T-cell (primary cell): ENCODE measurements around the gene ANKEF1. TPM values are rescaled to one million over a fixed set of nuclear protein-coding genes. Genes with fewer than 3 reads are reported as not detected.

ENCODE experiments used
- ATAC-seq, 4 experiments: fragments of 200-7000 bp in 3 of 4; fragments of 150-1000 bp in 1 of 4; cut with Tn5 transposase; replicated peaks in 1 of 4; 1 replicate in 3 of 4; 2 replicates in 1 of 4; pipeline ENCODE4 v1.10.0; 2021; ENCODE audit warnings: moderate library complexity in 3 of 4, mild to moderate bottlenecking in 2 of 4, moderate number of reproducible peaks in 1 of 4
- CTCF ChIA-PET, 2 donors: fragments of 300-600 bp; sonication (Branson Sonifier 250); formaldehyde crosslinking; loops; one replicate each; lab custom pipeline; 2022; ENCODE audit warnings: antibody characterized with exemption in 2 of 2; lab: Charles Lee
- POLR2A ChIA-PET, 2 donors: fragments of 300-600 bp; sonication (Branson Sonifier 250); formaldehyde crosslinking; loops; one replicate each; lab custom pipeline; 2022; ENCODE audit warnings: antibody characterized with exemption in 2 of 2; lab: Charles Lee
- DNase-seq, 35 experiments: peaks; one replicate each; pipeline versions ENCODE4 v3.0.0 to v3.0.0-alpha.2; 2013 to 2023
- H3K27ac ChIP-seq: one replicate; pipeline ENCODE4 v1.5.1; 2013; ENCODE audit warnings: low read length
- H3K27me3 ChIP-seq, 2 experiments: replicated peaks in 1 of 2; 1 replicate in 1 of 2; 2 replicates in 1 of 2; pipeline versions ENCODE4 v1.6.1 to v1.7.0; 2013; ENCODE audit warnings: low read length in 1 of 2, mixed read lengths in 1 of 2; ENCODE audit not compliant: control insufficient read depth in 2 of 2, insufficient read depth in 2 of 2; ENCODE audit errors: extremely low read depth in 1 of 2
- H3K36me3 ChIP-seq, 2 donors: 1 replicate in 1 of 2; 2 replicates in 1 of 2; pipeline versions ENCODE4 v1.6.1 to v1.7.0; 2013; ENCODE audit warnings: low read length in 1 of 2; ENCODE audit not compliant: control insufficient read depth in 2 of 2, insufficient read depth in 1 of 2; ENCODE audit errors: extremely low read depth in 1 of 2
- H3K4me1 ChIP-seq, 2 experiments: 1 replicate in 1 of 2; 2 replicates in 1 of 2; pipeline versions ENCODE4 v1.6.1 to v1.7.0; 2013; ENCODE audit warnings: low read length in 2 of 2, mixed read lengths in 1 of 2; ENCODE audit not compliant: insufficient read depth in 2 of 2, control insufficient read depth in 1 of 2; ENCODE audit errors: extremely low read depth in 1 of 2
- H3K4me3 ChIP-seq, 2 donors: 1 replicate in 1 of 2; 2 replicates in 1 of 2; pipeline versions ENCODE4 v1.5.1 to v1.7.0; 2013; ENCODE audit warnings: mild to moderate bottlenecking in 2 of 2, low read length in 1 of 2, moderate library complexity in 1 of 2; ENCODE audit not compliant: control insufficient read depth in 1 of 2; ENCODE audit errors: extremely low read depth in 1 of 2
- H3K9me3 ChIP-seq: 2 replicates; pipeline ENCODE4 v1.7.0; 2013
- H3K27ac Mint-ChIP-seq, 2 donors: one replicate each; pipeline ENCODE4 v1.8.0; 2020 to 2021; ENCODE audit warnings: mild to moderate bottlenecking in 2 of 2, mixed read lengths in 2 of 2
- H3K27me3 Mint-ChIP-seq, 2 donors: one replicate each; pipeline ENCODE4 v1.8.0; 2021 to 2022; ENCODE audit warnings: mixed read lengths in 2 of 2
- H3K36me3 Mint-ChIP-seq: one replicate; pipeline ENCODE4 v1.8.0; 2021; ENCODE audit warnings: mixed read lengths
- H3K4me1 Mint-ChIP-seq, 3 donors: one replicate each; pipeline ENCODE4 v1.8.0; 2020 to 2022; ENCODE audit warnings: mixed read lengths in 3 of 3, mild to moderate bottlenecking in 1 of 3
- H3K4me3 Mint-ChIP-seq, 3 donors: one replicate each; pipeline ENCODE4 v1.8.0; 2020 to 2022; ENCODE audit warnings: mild to moderate bottlenecking in 3 of 3, mixed read lengths in 3 of 3, moderate library complexity in 3 of 3
- H3K9me3 Mint-ChIP-seq, 3 donors: one replicate each; pipeline ENCODE4 v1.8.0; 2020 to 2022; ENCODE audit warnings: mixed read lengths in 3 of 3
- WGBS: methylation state at CpG from one replicate; pipeline ENCODE4 v1.1.5; 2013; ENCODE audit warnings: missing lambda C conversion rate; ENCODE audit not compliant: insufficient coverage; 5-methylcytosine and 5-hydroxymethylcytosine counted together
- total RNA-seq, 35 experiments: library from RNA in 6 of 35; stranded (reverse) in 6 of 35; fragments of 120-200 nt in 1 of 35; gene quantifications; one replicate each; pipeline versions ENCODE4 v1.2.1 to v1.2.4 and lab custom pipeline; 2013 to 2026

The ANKEF1 gene
- 1 to 10 TPM; 1.9 to 7.0 (median 4.1) TPM for total RNA-seq
- 8.3 TPM for total RNA-seq (2013)
- 2.3 to 22.5 (median 8.2) reads per million in 29 experiments for total RNA-seq (lab: John Stamatoyannopoulos, UW)

DNA sequence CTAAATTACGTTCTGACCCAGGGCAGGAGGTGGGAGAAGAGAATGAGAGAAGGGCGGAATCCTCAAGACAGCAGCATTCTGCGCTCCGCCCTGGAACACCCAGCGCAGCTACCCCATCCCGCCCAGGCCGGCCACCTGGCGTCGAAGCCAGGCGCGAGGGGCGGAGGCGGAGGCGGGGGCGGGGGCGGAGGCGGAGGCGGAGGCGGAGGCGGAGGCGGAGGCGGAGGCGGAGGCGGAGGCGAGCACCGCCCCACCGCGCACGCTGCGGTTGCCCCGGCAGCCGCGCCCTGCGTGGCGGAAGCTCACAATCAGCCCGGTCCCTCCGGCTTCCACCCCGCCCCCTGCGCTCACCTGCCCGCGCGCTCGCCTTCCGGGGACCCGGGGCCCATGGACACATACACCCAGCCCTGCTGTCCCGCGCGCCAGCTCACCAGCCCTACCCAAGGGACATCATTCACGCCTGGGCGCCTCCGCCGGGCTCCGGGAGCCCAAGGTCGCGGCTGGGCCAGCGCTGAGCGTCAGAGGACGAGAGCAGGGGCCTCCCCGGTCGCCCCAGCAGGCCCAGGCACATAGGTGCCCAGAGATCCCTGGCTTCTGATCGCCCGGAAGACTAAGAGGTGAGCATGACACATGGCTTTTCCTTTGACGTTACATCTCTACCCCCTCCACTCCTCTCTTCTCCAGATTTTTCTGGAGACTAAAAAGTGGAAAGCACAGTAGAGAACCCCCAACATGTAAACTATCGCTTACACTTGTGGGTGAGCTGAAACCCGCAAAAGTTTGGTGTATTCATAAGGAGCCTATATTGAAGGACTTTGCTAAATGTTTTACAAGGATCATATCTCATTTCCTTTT is at the start of gene ANKEF1:
TSS of gene ANKEF1 (plus strand) at position 271 of the 855 bp plus-strand sequence. CDS start 3,315 bp downstream, outside the sequence.
- H3K27ac ChIP-seq, result peak within 1 kb of the TSS; percentile 61
- peak within 1 kb of the TSS; percentile 67 to 73 (median 72) for H3K4me3 Mint-ChIP-seq
- CTCF ChIA-PET, result interaction anchor here in 1 of 2 donors (1.1 to 1.9 kb wide), 3 partner anchors 57 to 400 kb away, joined by 4 to 6 read pairs (median 5); partner anchors contain the start of genes MKKS and SLX4IP
- peaks cover 6 to 7% of the 10 kb centered on the region in 2 donors for H3K27me3 Mint-ChIP-seq
- H3K4me1 Mint-ChIP-seq, result peaks cover 14 to 16% (median 15%) of the 10 kb centered on the region in 3 donors
- H3K27ac Mint-ChIP-seq, result peak within 1 kb of the TSS; percentile 10 to 78
- H3K36me3 Mint-ChIP-seq, result peaks cover 7% of the 10 kb centered on the region
- ATAC-seq (peak; percentile 98 to 99 (median 99)), DNase-seq (peak; percentile 60 to 90 (median 76))
- no peaks in the 10 kb centered on the region for H3K9me3 ChIP-seq
- H3K4me3 ChIP-seq, result peak within 1 kb of the TSS; percentile 62 to 72
- peaks cover 0 to 2% of the 10 kb centered on the region in 2 experiments for H3K27me3 ChIP-seq
- no peaks in the 10 kb centered on the region for H3K9me3 Mint-ChIP-seq
- H3K4me1 ChIP-seq, result peaks cover 6 to 15% of the 10 kb centered on the region in 2 experiments
- peaks cover 0 to 8% of the 10 kb centered on the region in 2 donors for H3K36me3 ChIP-seq
- POLR2A ChIA-PET, result no interaction called here
- WGBS, result 1% methylated on average over 57 of the region's 65 CpGs

GRCh38 chr20:9985281-9985680 is 49.5 kb upstream of the ANKEF1 start:
- no peaks in the 10 kb centered on the region for H3K36me3 ChIP-seq
- DNase-seq, result no peak
- Mint-ChIP-seq H3K9me3 (no peaks in the 10 kb centered on the region), H3K27ac (no peak overlapping the region), H3K4me3 (no peak overlapping the region), H3K27me3 (peaks cover 10 to 30% of the 10 kb centered on the region in 2 donors), H3K4me1 (no peaks in the 10 kb centered on the region), H3K36me3 (no peaks in the 10 kb centered on the region)
- H3K27me3 ChIP-seq, result no peaks in the 10 kb centered on the region
- no peaks in the 10 kb centered on the region for H3K9me3 ChIP-seq
- no peak for ATAC-seq
- CTCF ChIA-PET, result no interaction called here
- no peak overlapping the region for H3K4me3 ChIP-seq
- POLR2A ChIA-PET, result no interaction called here
- no peak overlapping the region for H3K27ac ChIP-seq
- no peaks in the 10 kb centered on the region for H3K4me1 ChIP-seq

- Mint-ChIP-seq H3K9me3 (no peaks in the 10 kb centered on the region), H3K27ac (no peak overlapping the region), H3K4me3 (no peak overlapping the region), H3K27me3 (peaks cover 10 to 30% of the 10 kb centered on the region in 2 donors), H3K36me3 (no peaks in the 10 kb centered on the region), H3K4me1 (no peaks in the 10 kb centered on the region)
- POLR2A ChIA-PET, result no interaction called here
- Histone ChIP-seq H3K4me3 (no peak overlapping the region), H3K27ac (no peak overlapping the region), H3K4me1 (no peaks in the 10 kb centered on the region), H3K27me3 (no peaks in the 10 kb centered on the region), H3K9me3 (no peaks in the 10 kb centered on the region), H3K36me3 (no peaks in the 10 kb centered on the region)
- ATAC-seq (no peak), DNase-seq (no peak)
- WGBS, result no CpG with 5 or more reads among the region's 2 CpGs
- CTCF ChIA-PET, result no interaction called here
Observed at GRCh38 chr20:9985773-9986172, 49.0 kb upstream of the ANKEF1 start.

GRCh38 chr20:9989066-9989724 is 45.6 kb upstream of the ANKEF1 start:
- H3K27ac Mint-ChIP-seq, result no peak overlapping the region
- no peaks in the 10 kb centered on the region for H3K9me3 Mint-ChIP-seq
- peaks cover 15 to 35% of the 10 kb centered on the region in 2 donors for H3K27me3 Mint-ChIP-seq
- no CpG with 5 or more reads among the region's 1 CpG for WGBS
- no peaks in the 10 kb centered on the region for H3K4me1 ChIP-seq
- H3K36me3 Mint-ChIP-seq, result no peaks in the 10 kb centered on the region
- no peaks in the 10 kb centered on the region for H3K9me3 ChIP-seq
- H3K27ac ChIP-seq, result no peak overlapping the region
- no peak overlapping the region for H3K4me3 Mint-ChIP-seq
- H3K27me3 ChIP-seq, result peaks cover 0 to 6% of the 10 kb centered on the region in 2 experiments
- H3K36me3 ChIP-seq, result no peaks in the 10 kb centered on the region
- H3K4me1 Mint-ChIP-seq, result no peaks in the 10 kb centered on the region
- POLR2A ChIA-PET, result no interaction called here
- ATAC-seq, result no peak
- H3K4me3 ChIP-seq, result no peak overlapping the region
- no peak for DNase-seq
- CTCF ChIA-PET, result no interaction called here

- no peak overlapping the region for H3K4me3 Mint-ChIP-seq
- H3K27ac ChIP-seq, result no peak overlapping the region
- CTCF ChIA-PET, result interaction anchor here in 1 of 2 donors (0.6 kb wide), 2 partner anchors 11 to 15 kb away, joined by 3 read pairs; no protein-coding TSS in a partner anchor
- H3K9me3 Mint-ChIP-seq, result peaks cover 4 to 6% (median 6%) of the 10 kb centered on the region in 3 donors
- no peaks in the 10 kb centered on the region for H3K36me3 ChIP-seq
- DNase-seq, result no peak
- no peak for ATAC-seq
- H3K27me3 ChIP-seq, result peaks cover 0 to 6% of the 10 kb centered on the region in 2 experiments
- no peaks in the 10 kb centered on the region for H3K4me1 Mint-ChIP-seq
- peaks cover 3% of the 10 kb centered on the region for H3K36me3 Mint-ChIP-seq
- H3K9me3 ChIP-seq, result no peaks in the 10 kb centered on the region
- H3K4me1 ChIP-seq, result no peaks in the 10 kb centered on the region
- H3K27ac Mint-ChIP-seq, result no peak overlapping the region
- H3K27me3 Mint-ChIP-seq, result peaks cover 11 to 21% of the 10 kb centered on the region in 2 donors
- WGBS, result no CpG with 5 or more reads among the region's 4 CpGs
- POLR2A ChIA-PET, result interaction anchor here in 1 of 2 donors (0.6 kb wide), 1 partner anchor 31 kb away, joined by 3 read pairs; no protein-coding TSS in a partner anchor
- no peak overlapping the region for H3K4me3 ChIP-seq
Observed at GRCh38 chr20:9993137-9993536, 41.6 kb upstream of the ANKEF1 start.

DNA sequence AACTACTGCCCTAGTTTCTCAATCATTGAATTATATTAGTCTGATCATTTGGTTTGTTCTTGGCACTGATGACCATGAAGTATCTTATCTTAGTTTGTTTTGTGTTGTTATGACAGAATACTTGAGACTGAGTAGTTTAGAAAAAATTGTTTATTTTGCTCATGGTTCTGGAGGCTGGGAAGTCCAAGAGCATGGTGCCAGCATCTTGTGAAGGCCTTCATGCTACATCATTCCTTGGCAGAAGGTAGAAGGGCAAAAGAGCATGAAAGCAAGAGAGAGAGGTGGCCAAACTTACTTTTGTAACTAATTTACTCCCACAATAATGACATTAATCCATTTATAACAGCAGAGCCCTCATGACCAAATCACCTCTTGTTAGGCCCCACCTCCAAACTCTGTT is 40.1 kb upstream of the ANKEF1 start:
- H3K27me3 Mint-ChIP-seq, result peaks cover 8% of the 10 kb centered on the region in 2 donors
- POLR2A ChIA-PET, result no interaction called here

More for the DNA sequence above, 40.1 kb upstream of the ANKEF1 start:
- Histone ChIP-seq H3K4me3 (no peak overlapping the region), H3K4me1 (no peaks in the 10 kb centered on the region), H3K9me3 (no peaks in the 10 kb centered on the region), H3K27ac (no peak overlapping the region), H3K36me3 (no peaks in the 10 kb centered on the region), H3K27me3 (peaks cover 0 to 6% of the 10 kb centered on the region in 2 experiments)
- peaks cover 3% of the 10 kb centered on the region for H3K36me3 Mint-ChIP-seq
- DNase-seq, result no peak
- H3K4me1 Mint-ChIP-seq, result no peaks in the 10 kb centered on the region
- CTCF ChIA-PET, result no interaction called here
- H3K9me3 Mint-ChIP-seq, result peaks cover 4 to 6% (median 6%) of the 10 kb centered on the region in 3 donors
- no peak overlapping the region for H3K27ac Mint-ChIP-seq
- no peak overlapping the region for H3K4me3 Mint-ChIP-seq
- no peak for ATAC-seq
